Breast epithelium (tissue), 3 donors: ENCODE results near the gene JAG1.

Source experiments
- POLR2A ChIP-seq: fragments of 450-650 bp; IDR thresholded peaks from one replicate; pipeline ENCODE4 v1.6.1; 2016; ENCODE audit warnings: antibody characterized with exemption, mild to moderate bottlenecking, moderate library complexity
- POLR2AphosphoS5 ChIP-seq, 3 donors: sonication (generic); formaldehyde crosslinking; IDR thresholded peaks; one replicate each; pipeline ENCODE4 v1.6.1; 2017; ENCODE audit warnings: antibody characterized with exemption in 3 of 3
- TF ChIP-seq, protein P1 (sequence below), 3 donors: fragments of 450-650 bp; IDR thresholded peaks; one replicate each; pipeline ENCODE4 v1.5.1; 2016 to 2017; ENCODE audit warnings: antibody characterized with exemption in 3 of 3, mild to moderate bottlenecking in 3 of 3, moderate library complexity in 3 of 3

DNA sequence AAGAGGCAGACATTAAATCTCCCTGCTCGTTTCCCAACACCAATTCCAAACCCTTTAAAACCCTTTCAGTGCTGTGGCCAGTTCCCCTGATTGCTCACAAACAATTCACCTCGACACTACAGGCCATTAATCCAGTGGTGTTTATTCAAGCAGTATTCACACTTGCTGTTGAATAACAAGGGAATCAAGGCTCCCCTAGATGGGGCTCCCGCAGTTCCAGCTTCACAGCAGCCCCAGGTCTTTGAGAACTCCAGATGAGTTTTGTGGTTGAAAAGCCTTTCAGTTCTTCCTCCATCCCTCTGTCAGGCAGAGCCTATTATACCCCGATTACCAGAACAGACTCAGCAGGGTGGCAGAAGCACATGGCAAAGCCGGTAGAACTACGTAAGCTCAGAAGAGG lies 36.2 kb downstream of the JAG1 start:
- TF ChIP-seq, protein P1, sequence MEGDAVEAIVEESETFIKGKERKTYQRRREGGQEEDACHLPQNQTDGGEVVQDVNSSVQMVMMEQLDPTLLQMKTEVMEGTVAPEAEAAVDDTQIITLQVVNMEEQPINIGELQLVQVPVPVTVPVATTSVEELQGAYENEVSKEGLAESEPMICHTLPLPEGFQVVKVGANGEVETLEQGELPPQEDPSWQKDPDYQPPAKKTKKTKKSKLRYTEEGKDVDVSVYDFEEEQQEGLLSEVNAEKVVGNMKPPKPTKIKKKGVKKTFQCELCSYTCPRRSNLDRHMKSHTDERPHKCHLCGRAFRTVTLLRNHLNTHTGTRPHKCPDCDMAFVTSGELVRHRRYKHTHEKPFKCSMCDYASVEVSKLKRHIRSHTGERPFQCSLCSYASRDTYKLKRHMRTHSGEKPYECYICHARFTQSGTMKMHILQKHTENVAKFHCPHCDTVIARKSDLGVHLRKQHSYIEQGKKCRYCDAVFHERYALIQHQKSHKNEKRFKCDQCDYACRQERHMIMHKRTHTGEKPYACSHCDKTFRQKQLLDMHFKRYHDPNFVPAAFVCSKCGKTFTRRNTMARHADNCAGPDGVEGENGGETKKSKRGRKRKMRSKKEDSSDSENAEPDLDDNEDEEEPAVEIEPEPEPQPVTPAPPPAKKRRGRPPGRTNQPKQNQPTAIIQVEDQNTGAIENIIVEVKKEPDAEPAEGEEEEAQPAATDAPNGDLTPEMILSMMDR (IDR thresholded peaks at IDR 0.05), result no peak
- TF ChIP-seq POLR2AphosphoS5 (IDR thresholded peaks at IDR 0.05), result no peak
- TF ChIP-seq POLR2A, result no peak
